Esophagus squamous epithelium (tissue), 4 donors: Measurements from ENCODE around the gene STK32C.

Experiments used
- POLR2A ChIP-seq, 4 donors: fragments of 450-650 bp; IDR thresholded peaks; one replicate each; pipeline ENCODE4 v1.6.1; 2017; ENCODE audit warnings: antibody characterized with exemption in 4 of 4, mild to moderate bottlenecking in 4 of 4, moderate library complexity in 3 of 4
- TF ChIP-seq, protein P1 (sequence below), 6 experiments: fragments of 450-650 bp in 4 of 6; fragments of 200-600 bp in 2 of 6; sonication (generic) in 2 of 6; IDR thresholded peaks; one replicate each; pipeline ENCODE4 v1.5.1; 2016 to 2019; ENCODE audit warnings: antibody characterized with exemption in 6 of 6, mild to moderate bottlenecking in 4 of 6, moderate library complexity in 4 of 6

DNA sequence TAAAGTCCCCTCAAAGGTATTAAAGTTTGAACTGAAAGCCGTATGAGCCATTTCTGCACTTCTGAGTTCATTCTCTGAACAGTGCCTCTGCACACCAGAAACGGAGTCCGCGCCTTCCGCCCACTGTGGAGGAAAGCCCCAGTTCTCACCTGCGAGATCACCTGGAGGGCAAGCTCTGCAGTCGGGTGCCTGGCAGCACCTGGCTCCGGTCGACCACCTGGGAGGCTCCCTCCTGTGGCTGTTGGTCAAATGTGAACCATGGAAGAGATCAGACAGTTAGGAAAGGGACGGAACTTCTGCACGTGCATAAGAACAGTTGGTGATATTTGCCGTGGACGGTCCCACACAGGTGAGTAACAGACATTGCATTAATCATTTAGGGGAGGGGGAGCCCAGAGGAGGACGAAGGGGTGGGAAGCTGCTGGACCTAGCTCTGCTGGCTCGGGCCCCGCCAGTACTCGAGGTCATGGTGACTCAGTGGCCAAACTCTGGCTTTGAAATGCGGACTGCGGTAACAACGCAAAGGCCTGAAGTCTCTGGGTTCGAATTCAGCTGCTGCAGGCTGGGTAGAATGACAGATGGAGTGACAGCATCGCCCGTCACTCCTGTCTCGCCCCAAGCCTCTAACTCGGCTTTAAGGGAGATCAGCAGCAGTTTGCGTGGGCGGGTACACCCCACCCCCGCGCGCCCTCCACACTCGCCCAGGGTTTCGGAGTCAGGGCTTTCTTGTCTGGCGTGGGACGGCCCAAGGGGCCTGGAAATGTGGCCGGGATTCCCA is 122.7 kb downstream of the STK32C start:
- TF ChIP-seq, protein P1, sequence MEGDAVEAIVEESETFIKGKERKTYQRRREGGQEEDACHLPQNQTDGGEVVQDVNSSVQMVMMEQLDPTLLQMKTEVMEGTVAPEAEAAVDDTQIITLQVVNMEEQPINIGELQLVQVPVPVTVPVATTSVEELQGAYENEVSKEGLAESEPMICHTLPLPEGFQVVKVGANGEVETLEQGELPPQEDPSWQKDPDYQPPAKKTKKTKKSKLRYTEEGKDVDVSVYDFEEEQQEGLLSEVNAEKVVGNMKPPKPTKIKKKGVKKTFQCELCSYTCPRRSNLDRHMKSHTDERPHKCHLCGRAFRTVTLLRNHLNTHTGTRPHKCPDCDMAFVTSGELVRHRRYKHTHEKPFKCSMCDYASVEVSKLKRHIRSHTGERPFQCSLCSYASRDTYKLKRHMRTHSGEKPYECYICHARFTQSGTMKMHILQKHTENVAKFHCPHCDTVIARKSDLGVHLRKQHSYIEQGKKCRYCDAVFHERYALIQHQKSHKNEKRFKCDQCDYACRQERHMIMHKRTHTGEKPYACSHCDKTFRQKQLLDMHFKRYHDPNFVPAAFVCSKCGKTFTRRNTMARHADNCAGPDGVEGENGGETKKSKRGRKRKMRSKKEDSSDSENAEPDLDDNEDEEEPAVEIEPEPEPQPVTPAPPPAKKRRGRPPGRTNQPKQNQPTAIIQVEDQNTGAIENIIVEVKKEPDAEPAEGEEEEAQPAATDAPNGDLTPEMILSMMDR (IDR thresholded peaks at IDR 0.05), result no peak
- TF ChIP-seq POLR2A (IDR thresholded peaks at IDR 0.05), result no peak
